GM21367 (cell line): ENCODE results near the gene ATXN2.
"Not testable (repeated sequence)": the region's sequence is repeated elsewhere in the genome, so short reads cannot be mapped to it uniquely, and the experiment has no call there.

Source experiments
- ATAC-seq: cut with Tn5 transposase; IDR thresholded peaks from one replicate; pipeline ENCODE4 v1.9.1; 2021; ENCODE audit not compliant: unreplicated experiment

ATXN2 gene

DNA sequence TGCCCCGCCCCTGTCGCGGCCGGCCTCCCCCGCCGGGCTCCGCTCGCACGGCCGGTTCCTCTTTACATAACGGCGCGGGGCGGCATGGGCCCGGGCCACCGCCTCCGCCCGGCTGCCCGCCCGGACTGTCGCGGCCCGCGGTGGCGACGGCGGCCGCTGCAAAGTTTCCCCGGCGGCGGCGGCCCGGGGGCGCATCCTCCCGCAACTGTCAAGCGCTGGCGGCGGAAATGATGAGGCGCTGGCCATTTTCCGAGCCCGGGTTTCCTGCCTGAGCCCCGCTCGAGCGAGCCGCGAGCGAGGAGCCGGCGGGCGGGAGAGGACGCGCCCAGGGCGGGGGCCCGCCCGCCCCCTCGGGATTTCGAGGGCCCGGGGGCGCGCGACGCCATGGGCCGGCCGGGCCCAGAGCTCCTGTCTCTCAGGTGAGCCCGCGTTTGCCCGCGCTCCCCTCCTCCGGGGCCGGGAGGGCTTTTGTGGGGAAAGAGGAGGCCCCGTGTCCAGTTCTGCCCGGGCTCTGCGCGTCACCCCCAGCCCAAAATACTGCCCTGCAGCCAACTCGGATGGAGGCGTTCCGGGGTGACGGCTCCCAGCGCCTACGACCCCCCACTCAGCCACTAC, 193.1 kb downstream of the ATXN2 start, which contains the start of gene SH2B3:
Gene SH2B3, plus strand, starts transcription at position 65 of the 615 bp plus-strand sequence. CDS start 12,223 bp downstream, outside the sequence.
- peak; percentile 0 for ATAC-seq

DNA sequence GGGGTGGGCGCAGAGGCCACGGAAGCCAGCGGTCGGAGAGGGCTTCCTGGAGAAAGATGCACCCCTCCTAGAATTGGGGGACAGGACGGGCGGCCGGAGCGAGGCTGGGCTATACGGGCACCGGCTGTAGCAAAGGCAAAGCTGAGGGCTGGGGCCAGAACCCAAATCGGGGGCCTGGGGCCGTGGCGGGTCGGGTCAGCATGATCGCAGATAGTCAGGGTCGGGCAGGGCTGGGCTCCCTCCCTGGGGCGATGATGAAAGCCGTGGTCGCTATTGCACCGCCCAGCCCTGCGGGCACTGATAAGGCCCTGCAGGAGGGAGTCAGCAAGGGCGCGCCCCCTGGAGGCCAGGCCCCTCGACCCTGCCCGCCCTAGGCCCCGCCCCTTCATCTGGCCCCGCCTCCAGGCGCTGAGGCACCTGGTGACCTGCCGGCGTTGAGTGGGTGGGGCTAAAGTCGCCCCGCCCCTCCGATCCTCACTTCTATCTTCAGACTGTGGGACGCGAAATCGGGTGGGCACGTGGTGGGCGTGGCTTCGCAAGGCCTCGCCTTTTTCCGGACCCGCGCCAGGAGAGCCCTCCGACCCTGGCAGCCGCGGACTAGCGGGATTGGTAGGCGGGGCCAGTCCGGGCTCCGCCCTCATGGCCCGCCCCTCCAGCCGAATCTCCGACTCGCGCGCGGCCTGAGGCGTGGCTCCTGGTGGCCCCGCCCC, 193.8 kb downstream of the ATXN2 start:
- ATAC-seq: peak; percentile 38

DNA sequence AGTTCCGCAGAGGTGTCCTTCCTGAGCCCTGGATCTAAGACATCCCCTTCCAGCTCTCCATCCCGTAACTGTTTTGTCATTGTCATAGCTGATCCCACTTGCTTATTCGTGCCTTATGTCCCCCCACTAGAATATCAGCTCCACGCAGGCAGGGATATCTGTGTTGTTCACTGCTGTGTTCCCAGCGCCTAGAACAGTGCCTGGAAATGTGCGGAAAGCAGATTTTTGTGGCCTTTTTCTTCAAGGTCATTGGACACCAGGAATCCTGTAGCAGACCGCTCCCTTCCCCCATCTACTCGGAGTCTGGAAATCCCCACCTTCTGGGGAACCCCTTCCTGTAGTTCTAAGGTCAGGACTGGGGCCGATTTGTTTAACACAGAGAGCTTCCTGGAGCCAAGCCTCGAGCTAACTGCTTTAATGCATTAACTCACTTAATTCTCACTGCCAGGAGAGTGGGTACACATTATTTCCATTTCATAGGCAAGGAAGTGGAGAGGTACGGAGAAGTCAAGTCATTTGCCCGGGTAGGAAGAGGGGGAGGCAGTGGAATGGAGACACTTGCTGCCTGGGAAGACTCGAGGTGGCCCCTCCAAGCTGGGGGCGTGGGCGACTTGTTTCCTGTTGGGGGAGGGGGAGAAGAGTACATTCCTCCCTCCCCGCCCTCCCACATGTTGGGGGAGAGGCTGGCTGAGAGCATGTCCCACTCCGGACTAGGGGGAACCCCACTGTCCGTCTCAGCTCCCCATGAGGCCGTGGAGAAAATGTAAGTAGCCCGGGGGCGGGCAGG, 194.6 kb downstream of the ATXN2 start:
- ATAC-seq: no peak

DNA sequence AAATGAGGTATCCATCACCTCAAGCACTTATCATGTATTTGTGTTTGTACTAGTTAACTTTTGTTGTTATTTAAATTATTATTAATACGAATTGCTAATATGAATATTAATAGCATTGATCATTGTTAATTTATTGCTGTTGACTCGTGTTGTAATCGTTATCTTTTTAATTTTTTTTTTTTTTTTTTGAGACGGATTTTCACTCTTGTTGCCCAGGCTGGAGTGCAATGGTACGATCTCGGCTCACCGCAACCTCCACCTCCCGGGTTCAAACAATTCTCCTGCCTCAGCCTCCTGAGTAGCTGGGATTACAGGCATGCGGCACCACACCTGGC, 196.7 kb downstream of the ATXN2 start:
- not testable (repeated sequence) for ATAC-seq
